Activated T-cell treated with anti-CD3 and anti-CD28 coated beads, Interleukin-2, amount 50 U/mL, for 48 hours (primary cell): ENCODE results near the gene CCN5.
A peak's percentile ranks its signal among the peaks of the same experiment; 100 is the strongest.

Experiments
- DNase-seq, 2 experiments: peaks; one replicate each; pipeline ENCODE4 v3.0.0-alpha.2; 2020

Gene CCN5

DNA sequence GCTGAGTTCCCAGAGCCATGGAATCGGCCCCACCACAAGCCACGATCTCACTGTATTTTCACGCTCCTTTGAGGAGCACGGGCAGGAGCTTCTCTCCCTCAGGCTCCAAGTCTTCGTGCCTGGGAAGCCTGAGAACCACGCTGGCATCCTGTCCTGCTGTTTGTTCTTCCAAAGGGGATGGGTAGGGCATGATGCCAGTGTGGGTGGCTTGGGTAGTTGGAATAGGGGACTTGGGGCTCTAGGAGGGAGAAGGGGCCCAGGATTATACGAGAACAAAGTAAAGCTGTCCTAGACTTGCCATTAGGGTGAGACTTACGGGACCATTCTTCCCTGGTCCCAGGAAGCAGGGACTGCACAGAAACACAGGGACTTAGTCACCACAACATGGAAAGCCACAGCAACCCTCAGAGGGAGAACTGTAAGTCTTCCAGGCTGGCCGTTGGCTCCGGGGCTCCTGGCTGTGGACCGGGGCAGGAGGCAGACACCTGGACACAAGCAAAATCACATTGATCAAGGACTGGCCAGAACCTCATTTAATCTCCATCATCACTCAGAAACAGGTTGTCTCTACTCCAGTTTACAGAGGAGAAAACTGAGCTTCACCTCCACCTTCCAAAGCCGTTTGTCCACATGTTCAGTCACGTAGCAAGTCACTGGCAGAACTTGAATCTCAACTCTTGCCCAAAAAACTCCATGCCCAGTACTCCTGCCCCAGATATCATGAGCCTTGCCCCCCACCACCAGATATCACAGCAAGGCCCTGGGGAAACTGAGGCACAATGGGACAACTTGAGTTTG is 1.3 kb downstream of the CCN5 start:
- DNase-seq: no peak

DNA sequence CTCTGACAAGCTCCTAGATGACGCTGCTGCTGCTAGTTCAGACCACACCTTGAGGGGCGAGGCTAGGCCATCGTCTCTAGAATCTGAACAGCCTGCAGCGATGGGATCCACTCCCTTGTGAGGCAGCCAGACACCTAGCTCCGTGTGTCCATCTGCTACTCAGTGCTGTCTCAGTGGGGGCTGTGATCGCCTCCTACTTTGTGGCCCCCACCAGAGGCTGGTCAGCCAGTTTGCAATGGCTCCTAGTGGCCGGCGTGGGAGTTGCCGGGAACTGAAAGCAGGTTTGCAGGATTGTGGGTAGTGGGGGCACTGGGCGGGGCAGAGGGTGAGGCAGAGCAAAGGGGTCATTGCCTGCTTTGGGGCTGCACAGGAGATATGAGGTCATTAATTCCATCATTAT is 2.8 kb downstream of the CCN5 start:
- no peak for DNase-seq

DNA sequence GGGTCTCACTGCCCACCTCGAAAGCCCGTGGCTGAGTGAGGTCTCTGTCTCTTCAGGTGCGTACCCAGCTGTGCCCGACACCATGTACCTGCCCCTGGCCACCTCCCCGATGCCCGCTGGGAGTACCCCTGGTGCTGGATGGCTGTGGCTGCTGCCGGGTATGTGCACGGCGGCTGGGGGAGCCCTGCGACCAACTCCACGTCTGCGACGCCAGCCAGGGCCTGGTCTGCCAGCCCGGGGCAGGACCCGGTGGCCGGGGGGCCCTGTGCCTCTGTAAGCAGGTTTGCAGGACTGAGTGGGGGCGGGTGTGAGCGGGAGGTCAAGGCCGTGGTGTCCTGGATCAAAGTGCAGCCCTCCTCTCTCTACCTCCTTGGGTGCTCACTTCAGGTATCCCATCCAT is 4.7 kb downstream of the CCN5 start:
- no peak for DNase-seq

DNA sequence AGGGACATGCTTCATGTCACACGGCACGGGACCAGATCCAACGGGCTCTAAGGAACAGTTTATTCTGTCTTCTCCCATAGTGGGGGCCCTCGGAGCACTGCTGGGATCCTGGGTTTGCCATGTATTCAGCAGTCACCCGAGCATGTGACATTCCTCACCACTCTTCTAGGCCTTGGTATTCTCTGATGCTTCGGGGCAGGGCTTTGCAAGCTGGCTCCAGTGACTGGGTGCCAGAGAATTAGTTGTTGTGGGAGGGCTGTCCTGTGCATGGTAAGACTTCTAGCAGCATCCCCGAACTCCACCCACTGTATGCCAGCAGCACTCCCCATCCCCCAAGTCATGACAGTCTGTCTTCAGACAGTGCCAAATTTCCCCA is 5.4 kb downstream of the CCN5 start:
- DNase-seq: no peak

DNA sequence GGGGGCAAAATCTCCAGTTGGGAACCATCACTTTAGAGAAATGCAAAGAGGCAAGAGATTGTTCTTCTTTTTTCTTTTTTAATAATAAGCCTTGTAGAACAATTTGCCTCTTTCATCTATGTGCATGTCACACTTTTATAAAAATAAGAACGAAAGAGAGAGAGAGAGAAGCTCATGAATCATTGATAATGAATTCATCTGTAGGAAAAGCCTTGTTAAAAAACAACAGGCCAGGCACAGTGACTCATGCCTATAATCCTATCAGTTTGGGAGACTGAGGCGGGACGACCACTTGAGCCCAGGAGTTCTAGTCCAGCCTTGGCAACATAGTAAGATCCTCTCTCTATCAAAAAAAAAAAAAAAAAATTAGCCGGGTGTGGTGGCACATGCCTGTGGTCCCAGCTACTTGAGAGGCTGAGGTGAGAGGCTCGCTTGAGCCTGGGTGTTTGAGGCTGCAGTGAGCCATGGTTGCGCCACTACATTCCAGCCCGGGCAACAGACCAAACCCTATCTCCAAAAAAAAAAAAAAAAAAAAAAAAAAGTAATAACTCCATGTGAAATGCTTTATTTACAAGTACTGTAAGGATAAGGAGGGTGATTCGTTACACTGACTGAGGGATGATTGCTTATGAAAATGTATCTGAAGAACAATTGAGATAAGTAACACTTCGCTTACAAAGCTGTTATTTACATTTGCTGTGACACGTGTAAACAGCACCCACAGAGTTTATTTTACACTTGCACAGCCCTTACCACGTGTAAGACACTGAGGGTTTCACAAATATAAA is 6.0 kb downstream of the CCN5 start:
- no peak for DNase-seq

DNA sequence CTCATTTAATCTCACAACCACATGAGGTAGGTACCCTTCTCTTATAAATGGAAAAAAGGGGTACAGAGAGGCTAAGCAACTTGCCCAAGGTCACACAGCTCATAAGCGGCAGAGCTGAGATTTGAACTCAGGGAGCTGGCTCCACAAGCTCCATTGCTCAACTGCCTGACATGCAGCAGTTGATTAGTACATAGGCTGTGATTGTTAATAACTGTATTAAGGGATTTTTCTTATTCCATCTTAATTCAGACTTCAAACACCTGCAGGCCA is 6.6 kb downstream of the CCN5 start:
- no peak for DNase-seq

DNA sequence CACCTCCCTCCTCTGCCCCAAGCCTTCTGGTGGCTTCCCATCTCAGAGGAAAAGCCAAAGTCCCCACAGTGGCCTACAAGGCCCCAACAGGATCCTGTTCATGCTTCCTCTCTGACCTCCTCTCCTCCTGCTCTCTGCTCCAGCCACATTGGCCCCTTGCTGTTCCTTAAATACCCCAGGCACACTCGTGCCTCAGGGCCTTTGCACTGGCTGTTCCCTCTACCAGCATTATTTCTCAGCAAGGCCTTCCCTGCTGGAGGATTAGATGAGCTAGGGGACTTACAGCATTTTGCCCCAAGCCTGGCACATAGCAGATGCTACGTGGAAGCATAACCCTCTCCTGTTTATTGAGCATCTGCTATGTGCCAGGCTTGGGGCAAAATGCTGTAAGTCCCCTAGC is 7.8 kb downstream of the CCN5 start:
- no peak for DNase-seq

DNA sequence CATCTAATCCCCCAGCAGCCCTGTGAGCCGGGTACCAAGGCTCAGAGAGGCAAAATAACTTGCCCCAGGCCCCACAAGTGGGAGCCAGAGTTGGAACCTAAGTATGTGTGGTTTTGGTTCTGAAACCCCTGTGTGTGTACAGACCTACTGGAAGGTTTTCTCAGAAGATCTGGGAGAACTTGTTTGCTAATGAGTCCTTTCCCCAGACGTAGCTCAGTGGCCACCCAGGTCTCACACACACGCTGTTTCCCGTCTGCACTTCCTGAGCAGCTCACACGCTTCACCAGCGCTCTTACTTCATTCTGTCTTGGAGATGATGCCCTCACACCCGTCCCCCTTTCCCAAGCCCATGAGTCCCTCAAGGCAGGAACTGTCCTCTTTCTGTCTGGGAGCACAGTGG is 8.2 kb downstream of the CCN5 start:
- DNase-seq: no peak

DNA sequence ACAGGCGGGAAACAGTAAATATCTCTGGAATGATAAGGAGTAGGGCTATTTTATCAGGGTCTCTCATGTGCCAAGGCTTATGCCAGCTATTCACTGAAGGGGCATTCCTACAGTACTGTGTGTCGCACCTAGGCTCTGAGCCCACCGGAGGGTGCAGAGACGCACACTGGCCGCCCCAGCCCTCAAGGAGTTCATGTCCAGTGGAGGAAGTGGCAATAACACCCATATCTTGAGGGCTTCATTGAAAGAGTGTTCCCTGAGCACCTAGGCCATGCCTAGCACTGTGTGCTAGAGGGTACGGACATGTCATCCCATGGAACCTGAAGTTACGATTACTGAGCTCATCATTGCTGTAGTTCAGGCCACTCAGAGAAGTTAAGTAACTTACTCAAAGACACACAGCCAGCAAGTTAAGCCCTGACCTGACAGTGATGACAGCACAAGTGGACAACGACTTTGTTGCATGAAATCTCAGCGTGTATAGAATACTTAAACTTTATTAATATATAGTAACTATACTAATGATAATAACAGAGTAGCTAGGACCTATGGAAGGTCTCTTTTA is 8.7 kb downstream of the CCN5 start:
- no peak for DNase-seq

DNA sequence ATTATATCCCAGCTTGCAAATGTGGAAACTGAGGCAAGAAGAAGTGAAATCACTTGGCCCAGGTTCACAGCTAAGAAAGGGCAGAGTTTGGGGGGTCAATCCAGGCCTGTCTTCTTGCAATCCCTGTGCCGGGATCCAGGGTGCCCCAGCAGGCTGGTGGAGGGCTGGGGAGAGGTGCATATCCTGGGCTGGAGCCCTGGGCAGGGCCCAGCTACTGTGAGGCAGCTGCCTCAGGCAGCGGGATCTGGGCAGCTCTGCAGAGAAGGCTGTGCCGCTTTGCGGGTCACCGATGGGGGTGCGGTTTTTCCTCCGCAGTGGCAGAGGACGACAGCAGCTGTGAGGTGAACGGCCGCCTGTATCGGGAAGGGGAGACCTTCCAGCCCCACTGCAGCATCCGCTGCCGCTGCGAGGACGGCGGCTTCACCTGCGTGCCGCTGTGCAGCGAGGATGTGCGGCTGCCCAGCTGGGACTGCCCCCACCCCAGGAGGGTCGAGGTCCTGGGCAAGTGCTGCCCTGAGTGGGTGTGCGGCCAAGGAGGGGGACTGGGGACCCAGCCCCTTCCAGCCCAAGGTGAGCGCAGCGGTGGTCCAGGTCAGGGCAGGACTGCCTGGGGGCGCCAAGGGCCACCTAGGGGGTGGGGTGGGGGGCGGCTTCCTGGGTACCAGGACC is 9.4 kb downstream of the CCN5 start:
- DNase-seq: no peak

DNA sequence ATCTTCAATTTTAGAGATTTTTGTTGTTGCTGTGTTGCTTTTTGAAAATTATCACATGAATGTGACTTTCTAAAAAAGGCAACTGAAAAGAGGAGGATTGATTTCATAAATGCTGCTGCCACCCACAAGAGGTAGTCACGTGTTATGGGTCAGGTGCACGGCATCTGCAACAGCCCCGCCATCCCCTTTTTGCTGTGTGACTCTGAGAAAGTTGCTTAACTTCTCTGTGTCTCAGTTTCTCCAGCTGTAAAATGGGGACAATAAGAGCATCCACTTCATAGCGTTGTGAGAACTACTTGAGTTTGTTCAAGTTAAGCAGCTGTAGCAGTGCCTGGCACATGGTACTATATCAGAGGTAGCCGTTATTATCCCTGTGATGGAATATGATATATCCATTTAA is 10.7 kb downstream of the CCN5 start:
- no peak for DNase-seq

DNA sequence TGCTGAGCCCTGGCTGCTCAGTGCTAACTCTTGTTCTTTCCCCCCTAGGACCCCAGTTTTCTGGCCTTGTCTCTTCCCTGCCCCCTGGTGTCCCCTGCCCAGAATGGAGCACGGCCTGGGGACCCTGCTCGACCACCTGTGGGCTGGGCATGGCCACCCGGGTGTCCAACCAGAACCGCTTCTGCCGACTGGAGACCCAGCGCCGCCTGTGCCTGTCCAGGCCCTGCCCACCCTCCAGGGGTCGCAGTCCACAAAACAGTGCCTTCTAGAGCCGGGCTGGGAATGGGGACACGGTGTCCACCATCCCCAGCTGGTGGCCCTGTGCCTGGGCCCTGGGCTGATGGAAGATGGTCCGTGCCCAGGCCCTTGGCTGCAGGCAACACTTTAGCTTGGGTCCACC is 11.9 kb downstream of the CCN5 start:
- no peak for DNase-seq

DNA sequence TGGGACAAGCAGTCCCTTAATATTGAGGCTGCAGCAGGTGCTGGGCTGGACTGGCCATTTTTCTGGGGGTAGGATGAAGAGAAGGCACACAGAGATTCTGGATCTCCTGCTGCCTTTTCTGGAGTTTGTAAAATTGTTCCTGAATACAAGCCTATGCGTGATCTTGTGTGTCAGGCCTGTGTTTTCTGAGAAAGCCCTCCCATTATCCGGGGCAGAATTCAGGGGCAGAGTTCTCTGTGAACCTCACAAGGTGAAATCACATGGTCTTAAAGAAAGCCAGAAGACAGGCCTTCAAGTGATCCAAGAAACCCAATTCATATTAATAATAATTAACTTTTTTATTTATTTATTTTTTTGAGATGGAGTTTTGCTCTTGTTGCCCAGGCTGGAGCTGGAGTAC is 12.5 kb downstream of the CCN5 start:
- no peak for DNase-seq

DNA sequence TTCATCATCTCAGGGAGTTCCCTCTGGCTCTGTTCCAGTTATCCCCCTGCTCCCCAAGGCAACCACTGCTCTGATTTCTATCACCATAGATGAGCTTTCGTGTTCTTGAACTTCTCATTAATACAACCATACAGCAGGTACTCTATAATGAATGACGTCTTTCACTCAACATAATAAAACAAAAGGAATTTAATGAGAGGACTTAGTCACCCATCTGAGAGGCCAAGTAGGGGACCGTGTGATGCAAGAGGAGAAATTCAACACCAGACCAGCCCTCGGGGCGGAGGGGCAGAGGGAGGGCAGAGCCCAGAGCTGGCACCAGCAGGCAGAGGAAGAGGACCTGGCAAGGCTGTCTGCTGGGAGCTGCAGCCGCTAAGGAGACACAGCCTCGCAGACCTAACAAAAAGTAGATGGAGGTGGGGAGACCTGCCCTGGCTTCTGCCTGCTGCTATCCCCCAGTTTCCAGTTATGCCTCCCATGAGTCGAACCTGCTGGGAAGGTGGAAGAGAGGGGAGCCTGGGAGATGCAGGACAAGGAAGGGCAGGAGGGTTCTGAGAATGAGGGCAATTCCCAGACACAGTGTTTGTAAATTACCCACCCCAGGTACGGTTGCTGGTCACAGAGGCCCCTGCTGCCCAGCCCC is 13.8 kb downstream of the CCN5 start:
- DNase-seq: no peak

DNA sequence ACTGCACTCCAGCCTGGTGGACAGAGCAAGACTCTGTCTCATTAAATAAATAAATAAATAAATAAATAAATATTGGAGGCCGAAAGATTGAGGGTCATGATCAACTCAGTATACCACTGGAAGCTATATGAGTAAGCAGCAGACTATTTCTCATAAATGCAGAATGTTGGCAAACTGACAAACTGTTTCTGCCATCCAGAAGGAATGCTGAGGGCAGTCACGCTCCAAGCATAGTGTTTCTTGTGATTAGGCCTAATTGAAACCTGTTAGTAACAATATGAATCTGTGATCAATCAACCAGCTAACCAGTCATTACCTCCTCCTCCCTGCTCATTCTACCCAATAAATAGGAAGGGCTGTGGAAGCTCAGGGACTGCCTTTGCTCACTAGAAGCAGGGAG is 15.3 kb downstream of the CCN5 start:
- DNase-seq: no peak

DNA sequence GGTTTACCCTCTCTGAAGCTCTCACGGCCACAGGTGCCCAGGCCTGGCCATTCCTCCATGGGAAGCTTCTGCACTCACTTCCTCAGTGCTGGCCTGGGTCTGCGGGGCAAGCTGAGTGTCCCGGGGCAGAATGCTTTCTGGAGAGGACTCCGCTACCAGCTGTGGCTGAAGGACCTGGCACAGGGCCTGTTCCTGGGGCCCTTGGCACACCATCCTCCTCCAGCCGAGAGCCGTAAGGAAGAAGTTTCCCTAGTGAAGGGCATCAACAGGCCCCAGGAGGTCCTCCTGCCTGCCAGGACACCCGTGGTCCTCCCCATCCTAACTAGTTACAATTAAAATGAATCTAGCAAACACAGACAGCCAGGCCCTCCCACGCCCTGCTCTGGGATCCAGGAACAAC is 16.5 kb downstream of the CCN5 start:
- DNase-seq: no peak

DNA sequence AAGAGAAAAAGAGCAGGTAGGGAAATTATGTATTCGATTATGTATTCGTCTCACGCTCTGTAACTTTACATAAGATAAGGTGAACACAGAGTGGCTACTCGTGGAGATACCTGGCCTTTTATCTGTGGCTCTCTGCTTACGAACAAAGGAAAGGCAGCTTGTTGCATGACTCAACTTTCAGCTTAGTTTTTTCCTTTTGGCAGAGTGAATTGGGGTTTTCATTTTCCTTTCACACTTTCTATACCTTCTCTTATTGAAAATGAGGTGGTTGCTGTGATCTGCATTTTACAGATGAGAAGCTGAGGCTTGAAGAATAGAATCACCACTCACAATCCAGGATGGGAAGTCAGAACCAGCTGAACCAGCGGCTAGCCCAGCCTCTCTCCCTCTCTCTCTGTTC is 17.2 kb downstream of the CCN5 start:
- DNase-seq: no peak

DNA sequence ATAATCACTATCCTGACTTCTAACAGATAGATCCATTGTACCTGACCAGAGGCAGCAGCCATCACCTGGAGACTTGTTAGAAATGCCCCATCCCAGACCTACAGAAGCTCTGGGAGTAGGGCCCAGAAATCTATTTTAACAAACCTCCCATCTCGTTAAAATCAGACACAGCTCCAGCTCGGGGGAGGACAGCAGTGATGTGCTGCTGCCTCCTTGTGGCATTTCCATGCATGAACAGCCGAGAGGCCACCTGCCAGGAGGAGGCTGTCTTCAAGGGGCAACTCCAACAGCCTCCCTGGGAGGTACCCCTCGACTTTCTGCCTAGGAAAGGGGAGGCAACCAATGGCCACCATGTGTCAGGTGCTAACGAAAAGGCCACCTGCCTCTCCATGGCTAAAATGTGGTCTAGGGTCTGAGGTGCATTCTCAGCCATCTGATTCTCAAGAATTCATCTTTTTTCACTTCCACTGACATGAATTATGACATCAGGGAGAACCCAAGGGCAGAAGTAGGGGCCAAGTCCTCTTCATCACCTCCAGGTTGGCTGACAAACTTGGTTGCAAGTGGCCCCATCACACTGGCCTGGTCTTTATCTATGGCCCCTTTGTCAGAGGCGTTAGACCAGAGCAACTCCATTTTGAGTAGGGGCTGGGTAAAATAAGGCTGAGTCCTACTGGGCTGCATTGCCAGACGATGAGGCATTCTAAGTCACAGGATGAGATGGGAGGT is 18.3 kb downstream of the CCN5 start:
- DNase-seq: peak; percentile 69 to 77

DNA sequence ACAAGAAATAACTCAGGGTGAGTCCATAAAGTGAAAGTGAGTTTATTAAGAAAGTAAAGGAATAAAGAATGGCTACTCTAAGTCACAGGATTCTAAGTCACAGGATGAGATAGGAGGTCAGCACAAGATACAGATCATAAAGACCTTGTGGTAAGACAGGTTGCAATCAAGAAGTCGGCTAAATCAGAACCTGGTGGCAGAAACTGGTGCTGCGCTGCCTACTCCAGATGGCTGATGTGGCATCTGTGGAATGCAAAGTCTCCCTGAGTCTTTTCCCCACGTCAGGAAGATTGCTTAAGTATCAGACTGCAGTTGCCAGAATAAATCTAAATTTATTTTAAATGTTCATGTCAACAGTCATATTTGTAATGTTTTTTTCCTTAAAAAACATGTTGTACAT is 19.8 kb downstream of the CCN5 start:
- no peak for DNase-seq

DNA sequence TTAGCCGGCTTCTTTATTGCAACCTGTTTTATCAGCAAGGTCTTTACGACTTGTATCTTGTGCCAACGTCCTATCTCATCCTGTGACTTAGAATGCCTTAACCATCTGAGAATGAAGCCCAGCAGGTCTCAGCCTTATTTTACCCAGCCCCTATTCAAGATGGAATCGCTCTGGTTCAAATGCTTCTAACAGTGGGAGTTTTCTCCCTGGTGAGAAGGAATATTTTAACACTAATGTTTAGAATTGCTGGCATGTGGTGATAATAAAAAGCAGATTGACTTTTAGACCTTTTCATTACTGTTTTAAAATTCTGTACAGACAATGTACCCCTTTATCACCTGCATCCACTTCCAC is 20.6 kb downstream of the CCN5 start:
- no peak for DNase-seq

DNA sequence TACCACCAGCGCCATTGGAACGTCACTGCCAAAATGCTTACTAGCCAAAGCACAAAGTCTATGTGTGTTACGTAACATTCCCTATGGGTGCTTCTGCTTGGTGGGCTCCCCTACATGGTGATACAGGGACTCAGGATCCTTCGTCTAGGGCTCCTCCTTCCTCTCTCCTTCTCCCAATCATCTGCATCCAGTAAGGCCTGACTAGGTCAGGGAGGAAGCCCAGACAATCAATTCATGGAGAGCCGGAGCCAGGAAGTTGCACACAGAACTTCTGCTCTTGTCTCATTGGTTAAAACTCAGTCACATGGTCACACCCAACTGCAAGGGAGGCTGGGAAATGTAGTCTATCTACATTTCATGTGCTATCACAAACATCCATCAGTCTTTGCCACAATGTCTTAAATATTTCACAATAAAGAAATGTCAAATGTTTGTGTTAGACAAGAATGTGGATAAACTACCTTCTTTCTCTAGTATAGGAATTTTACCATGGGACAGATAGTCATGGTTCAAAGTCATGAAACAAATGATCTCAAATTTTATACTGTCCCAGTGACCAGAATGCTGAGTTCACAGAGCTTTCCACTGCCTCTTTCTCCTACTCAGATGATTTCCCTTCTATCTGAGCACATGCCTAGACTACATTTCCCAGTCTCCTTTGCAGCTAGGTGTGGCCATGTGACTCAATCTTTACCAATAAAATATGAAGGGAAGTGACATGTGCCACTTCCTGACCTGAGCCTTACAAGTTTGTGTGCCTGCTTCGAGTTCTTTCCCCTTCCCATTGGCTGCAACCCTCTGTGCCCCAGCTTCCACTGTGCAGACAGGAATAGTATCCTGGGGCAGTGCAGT is 21.2 kb downstream of the CCN5 start:
- peak; percentile 34 to 40 for DNase-seq

DNA sequence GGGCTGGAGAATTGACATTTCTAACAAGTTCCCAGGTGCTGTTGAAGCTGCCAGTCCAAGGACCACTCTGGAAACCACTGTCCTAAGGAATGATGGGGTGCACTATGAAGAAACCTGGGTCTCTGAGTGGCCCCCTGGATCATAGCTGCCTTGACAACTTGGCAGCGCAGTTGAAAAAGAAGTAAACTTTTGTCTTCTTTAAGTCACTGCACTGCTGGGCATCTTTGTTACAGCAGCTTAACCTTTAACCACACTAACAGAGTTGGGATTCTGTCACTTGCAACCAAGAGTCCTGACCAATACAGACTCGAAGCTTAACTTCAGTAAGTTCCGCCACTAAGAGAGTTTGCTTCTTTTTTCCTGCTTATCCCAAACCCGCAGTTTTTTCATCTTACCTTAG is 21.9 kb downstream of the CCN5 start:
- no peak for DNase-seq
